ENCODE results near the gene TM9SF2. TPM values are rescaled to one million over a fixed set of nuclear protein-coding genes. Genes with fewer than 3 reads are reported as not detected.

Gene TM9SF2
- total and polyA plus RNA-seq, 9 of the 15 experiments (the other 6 are each of a cell fraction or from before 2014, with no cell fraction given), result 23.3 to 83.2 (median 55.1) TPM

DNA sequence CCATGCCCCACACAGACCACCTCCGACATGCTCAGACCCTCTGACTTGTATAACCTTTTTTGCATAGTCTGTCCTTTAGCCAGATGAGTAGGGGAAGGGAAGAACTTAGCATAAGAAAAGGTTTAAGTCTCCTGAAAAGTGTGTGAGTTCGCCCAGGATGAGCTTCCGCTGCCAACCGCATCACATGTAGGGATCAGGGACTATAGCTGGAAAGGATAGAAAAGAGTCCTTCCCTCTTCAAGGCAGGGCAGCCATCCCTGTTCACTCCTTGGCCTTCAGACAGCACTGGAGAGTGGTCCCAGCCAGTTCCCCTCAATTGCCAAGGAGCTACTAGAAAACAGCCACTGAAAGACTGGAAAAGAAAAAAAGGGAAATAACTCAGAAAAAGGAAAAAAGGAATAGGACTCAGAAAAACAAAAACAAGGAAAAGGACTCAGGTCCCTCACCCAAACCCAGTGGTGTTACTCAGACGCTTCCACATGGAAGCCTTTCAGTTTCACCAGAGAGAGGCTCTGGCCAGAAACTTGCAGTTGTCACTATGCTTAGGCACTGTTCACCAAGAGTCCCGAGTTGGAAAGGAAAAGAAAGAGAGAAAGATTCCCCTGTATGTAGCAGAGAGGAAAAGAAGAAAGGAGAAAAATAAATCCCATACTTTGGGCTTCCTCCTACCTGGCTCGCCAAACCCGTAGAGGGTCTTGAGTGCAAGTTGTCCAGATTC lies 5.6 kb upstream of the TM9SF2 start (continued):
- TF ChIP-seq, protein P1, sequence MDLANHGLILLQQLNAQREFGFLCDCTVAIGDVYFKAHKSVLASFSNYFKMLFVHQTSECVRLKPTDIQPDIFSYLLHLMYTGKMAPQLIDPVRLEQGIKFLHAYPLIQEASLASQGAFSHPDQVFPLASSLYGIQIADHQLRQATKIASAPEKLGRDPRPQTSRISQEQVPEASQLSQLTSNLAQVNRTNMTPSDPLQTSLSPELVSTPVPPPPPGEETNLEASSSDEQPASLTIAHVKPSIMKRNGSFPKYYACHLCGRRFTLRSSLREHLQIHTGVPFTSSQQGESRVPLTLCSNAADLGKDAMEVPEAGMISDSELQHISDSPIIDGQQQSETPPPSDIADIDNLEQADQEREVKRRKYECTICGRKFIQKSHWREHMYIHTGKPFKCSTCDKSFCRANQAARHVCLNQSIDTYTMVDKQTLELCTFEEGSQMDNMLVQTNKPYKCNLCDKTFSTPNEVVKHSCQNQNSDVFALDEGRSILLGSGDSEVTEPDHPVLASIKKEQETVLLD (IDR thresholded peaks at IDR 0.05), result no peak
- TF ChIP-seq ZNF639 (CRISPR knock-in tag; conservative IDR thresholded peaks at IDR 0.05 in 1 of 2, IDR thresholded peaks at IDR 0.05 in 1 of 2) (no peak), ZNF41 (CRISPR knock-in tag; conservative IDR thresholded peaks at IDR 0.05) (no peak), KDM5B (IDR thresholded peaks at IDR 0.05; ENCODE audit: insufficient replicate concordance, low read depth, low read length) (no peak), FUS (optimal IDR thresholded peaks at IDR 0.05; ENCODE audit: low read depth, low read length) (no peak), GABPA (tag; conservative IDR thresholded peaks at IDR 0.05; ENCODE audit: low read depth) (no peak)
- TF ChIP-seq, protein P2, sequence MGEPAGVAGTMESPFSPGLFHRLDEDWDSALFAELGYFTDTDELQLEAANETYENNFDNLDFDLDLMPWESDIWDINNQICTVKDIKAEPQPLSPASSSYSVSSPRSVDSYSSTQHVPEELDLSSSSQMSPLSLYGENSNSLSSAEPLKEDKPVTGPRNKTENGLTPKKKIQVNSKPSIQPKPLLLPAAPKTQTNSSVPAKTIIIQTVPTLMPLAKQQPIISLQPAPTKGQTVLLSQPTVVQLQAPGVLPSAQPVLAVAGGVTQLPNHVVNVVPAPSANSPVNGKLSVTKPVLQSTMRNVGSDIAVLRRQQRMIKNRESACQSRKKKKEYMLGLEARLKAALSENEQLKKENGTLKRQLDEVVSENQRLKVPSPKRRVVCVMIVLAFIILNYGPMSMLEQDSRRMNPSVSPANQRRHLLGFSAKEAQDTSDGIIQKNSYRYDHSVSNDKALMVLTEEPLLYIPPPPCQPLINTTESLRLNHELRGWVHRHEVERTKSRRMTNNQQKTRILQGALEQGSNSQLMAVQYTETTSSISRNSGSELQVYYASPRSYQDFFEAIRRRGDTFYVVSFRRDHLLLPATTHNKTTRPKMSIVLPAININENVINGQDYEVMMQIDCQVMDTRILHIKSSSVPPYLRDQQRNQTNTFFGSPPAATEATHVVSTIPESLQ (CRISPR knock-in tag; IDR thresholded peaks at IDR 0.05), result no peak
